Muscle of leg (tissue), 11 donors: ENCODE measurements around the gene CD84. TPM values are rescaled to one million over a fixed set of nuclear protein-coding genes. Genes with fewer than 3 reads are reported as not detected.
A peak's percentile ranks its signal among the peaks of the same experiment; 100 is the strongest.
"Not testable (repeated sequence)": the region's sequence is repeated elsewhere in the genome, so short reads cannot be mapped to it uniquely, and the experiment has no call there.

ENCODE experiments used
- DNase-seq: peaks from one replicate; pipeline ENCODE4 v3.0.0; 2013
- H3K27ac ChIP-seq: one replicate; pipeline ENCODE4 v1.5.1; 2013; ENCODE audit warnings: mild to moderate bottlenecking, low read length, control low read depth
- H3K27me3 ChIP-seq: one replicate; pipeline ENCODE4 v1.6.1; 2013; ENCODE audit warnings: low read length; ENCODE audit not compliant: control insufficient read depth, insufficient read depth
- H3K36me3 ChIP-seq: one replicate; pipeline ENCODE4 v1.6.1; 2013; ENCODE audit warnings: low read length; ENCODE audit not compliant: control insufficient read depth, insufficient read depth
- H3K4me1 ChIP-seq: one replicate; pipeline ENCODE4 v1.6.1; 2013; ENCODE audit warnings: low read length; ENCODE audit not compliant: control insufficient read depth, insufficient read depth
- H3K4me3 ChIP-seq: one replicate; pipeline ENCODE4 v1.5.1; 2013; ENCODE audit warnings: low read length, control low read depth
- H3K9me3 ChIP-seq: replicated peaks from 2 replicates; pipeline ENCODE4 v1.6.1; 2013; ENCODE audit warnings: low read depth, low read length; ENCODE audit not compliant: control insufficient read depth
- WGBS: methylation state at CpG from one replicate; pipeline ENCODE4 v1.1.5; 2013; ENCODE audit warnings: missing lambda C conversion rate; ENCODE audit not compliant: insufficient coverage; 5-methylcytosine and 5-hydroxymethylcytosine counted together
- polyA plus RNA-seq, 8 donors: library from polyadenylated mRNA; unstranded; fragments of 120-200 nt; gene quantifications; one replicate each; pipeline versions ENCODE4 v1.2.1 to v1.2.3, GENCODE V29; 2013; ENCODE audit warnings: inconsistent platforms in 1 of 8, low replicate concordance in 1 of 8; ENCODE audit not compliant: insufficient read length in 8 of 8, insufficient read depth in 1 of 8
- total RNA-seq: library from RNA; stranded (reverse); fragments of 120-200 nt; gene quantifications from one replicate; pipeline ENCODE4 v1.2.4, GENCODE V29; 2013

Gene CD84
- total and polyA plus RNA-seq, 9 donors = 0.94 to 2.1 (median 1.5) TPM

DNA sequence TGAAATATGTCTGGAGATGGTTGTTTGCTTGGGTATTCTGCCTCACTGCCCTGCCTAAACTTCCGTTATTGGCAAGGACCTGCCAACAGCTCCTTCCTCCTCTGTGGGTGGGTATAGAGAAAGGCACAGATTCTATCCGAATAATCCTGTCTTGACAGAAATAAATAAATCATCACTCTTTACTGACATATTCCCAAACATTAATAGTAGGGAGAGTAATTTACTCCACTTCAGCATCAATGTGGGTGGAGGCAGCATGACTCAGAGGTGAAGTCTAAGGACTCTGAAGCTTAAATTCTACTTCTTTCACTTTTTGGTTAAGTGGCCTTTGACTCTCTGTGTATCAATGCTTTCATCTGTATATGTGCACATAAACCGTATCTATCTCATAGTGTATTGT, 2.9 kb downstream of the CD84 start:
- no CpG with 5 or more reads among the region's 3 CpGs for WGBS
- H3K9me3 ChIP-seq = no peaks in the 10 kb centered on the region
- H3K36me3 ChIP-seq = no peaks in the 10 kb centered on the region
- no peak for DNase-seq
- no peaks in the 10 kb centered on the region for H3K4me1 ChIP-seq
- H3K4me3 ChIP-seq = no peak overlapping the region
- no peaks in the 10 kb centered on the region for H3K27me3 ChIP-seq
- H3K27ac ChIP-seq = no peak overlapping the region

DNA sequence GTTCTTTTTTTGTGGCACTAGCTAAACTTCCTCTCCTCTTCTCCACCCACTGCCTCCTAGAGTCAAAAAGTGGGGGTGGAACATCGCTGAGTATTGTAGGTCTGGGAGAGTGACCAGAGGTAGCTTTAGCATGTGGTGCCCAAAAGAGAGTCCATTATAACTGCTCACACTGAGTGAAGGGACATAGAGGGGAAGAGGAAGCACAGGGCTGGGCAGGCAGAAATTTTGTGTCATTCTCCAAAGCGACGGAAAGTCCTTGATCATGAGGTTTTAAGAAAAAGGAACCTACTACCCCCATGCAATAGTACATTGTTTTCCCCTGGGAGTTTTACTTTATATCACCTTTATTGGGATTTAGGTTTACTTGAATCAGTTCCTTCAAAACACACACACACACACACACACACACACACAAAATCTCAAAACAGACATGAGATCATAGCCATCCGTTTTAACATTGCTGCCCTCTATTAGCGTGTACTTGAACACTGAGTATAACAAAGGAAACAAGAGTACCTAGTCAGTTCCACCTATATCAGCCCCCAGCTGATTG, 4.1 kb downstream of the CD84 start:
- WGBS = 67% methylated on average over 2 of the region's 5 CpGs
- H3K27ac ChIP-seq = peak overlapping the region; percentile 59
- no peak overlapping the region for H3K4me3 ChIP-seq
- H3K27me3 ChIP-seq = no peaks in the 10 kb centered on the region
- H3K36me3 ChIP-seq = no peaks in the 10 kb centered on the region
- DNase-seq = peak; percentile 70
- no peaks in the 10 kb centered on the region for H3K4me1 ChIP-seq
- H3K9me3 ChIP-seq = no peaks in the 10 kb centered on the region

DNA sequence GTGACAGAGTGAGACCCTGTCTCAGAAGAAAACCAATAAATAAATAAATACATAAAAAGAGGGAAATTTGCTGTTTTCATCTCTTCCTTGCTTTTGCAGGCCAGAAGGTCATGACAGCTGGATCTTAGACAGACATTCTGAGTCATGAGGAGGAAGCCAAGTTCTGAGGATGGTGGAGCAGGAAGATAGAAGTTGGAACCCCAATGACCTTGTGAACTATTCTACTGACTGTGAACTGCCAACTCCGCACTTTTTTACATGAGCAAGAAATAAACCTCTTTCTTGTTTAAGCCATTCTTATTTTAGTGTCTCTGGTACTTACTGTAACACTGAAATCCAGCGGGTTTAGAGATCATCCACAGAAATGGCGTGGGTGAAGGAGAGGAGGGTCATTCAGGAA, 8.5 kb downstream of the CD84 start:
- DNase-seq = peak; percentile 13
- 58% methylated on average over 2 of the region's 3 CpGs for WGBS
- Histone ChIP-seq H3K4me3 (no peak overlapping the region), H3K9me3 (no peaks in the 10 kb centered on the region), H3K27ac (no peak overlapping the region), H3K4me1 (no peaks in the 10 kb centered on the region), H3K27me3 (no peaks in the 10 kb centered on the region), H3K36me3 (no peaks in the 10 kb centered on the region)

DNA sequence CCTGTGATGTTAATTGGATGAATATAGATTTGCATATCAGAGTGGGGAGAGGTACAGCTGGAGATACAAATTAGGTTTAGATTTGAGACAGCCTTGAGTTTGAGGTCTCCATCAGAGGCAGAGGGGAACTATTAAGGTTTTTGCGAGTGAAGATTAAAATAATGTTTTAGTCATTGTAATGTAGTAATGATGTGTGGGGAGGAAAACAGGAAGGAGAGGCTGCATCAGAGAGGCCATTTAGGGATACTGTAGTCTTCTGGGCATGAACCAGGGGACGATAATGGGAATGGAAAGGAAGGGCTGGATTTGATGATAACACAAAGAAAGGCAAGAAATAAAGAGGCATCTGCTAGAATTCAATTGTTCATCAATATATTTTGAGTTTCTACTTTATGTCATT, 9.5 kb downstream of the CD84 start:
- H3K4me1 ChIP-seq = no peaks in the 10 kb centered on the region
- no peaks in the 10 kb centered on the region for H3K27me3 ChIP-seq
- no peak overlapping the region for H3K27ac ChIP-seq
- 74% methylated on average over 2 of the region's 2 CpGs for WGBS
- no peaks in the 10 kb centered on the region for H3K36me3 ChIP-seq
- no peaks in the 10 kb centered on the region for H3K9me3 ChIP-seq
- DNase-seq = no peak
- no peak overlapping the region for H3K4me3 ChIP-seq

DNA sequence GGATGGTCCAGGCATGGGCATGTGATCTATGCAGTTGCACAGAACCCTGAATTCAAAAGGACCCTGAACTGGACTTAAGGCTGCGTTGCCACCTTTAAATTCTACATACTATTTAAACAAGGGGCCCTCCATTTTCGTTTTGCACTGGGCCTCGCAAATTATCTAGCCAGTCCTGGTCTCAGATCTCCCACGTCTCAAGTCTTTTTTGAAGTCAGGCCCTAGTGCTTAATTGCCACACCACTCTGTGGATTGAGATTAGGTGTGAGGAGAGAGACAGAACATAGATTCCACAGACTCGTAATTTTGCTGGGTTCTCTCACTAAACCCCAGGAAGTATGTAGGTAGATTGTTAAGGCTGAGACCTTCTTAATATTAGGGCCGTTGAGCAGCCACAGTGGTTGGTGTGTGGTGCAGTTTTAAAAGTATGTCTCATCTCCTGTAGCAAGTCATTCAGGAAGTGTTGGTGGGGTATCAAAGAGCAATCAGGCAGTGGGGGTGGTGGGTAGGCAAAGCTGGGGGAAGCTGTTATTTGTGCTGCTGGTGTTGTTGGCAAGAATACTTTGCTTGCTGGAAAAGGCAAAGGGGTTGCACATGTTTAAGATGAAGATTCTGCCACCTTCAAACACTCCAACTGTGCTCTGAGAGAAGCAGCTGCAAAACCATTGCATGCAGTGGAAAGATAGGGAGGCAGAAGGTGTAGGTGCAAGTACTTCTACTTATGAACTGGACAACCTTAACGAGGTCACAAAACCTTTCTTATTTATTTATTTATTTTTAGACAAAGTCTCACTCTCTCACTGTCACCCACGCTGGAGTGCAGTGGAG, 11.2 kb downstream of the CD84 start:
- WGBS = 80% methylated on average over 2 of the region's 8 CpGs
- no peak for DNase-seq
- Histone ChIP-seq H3K4me1 (no peaks in the 10 kb centered on the region), H3K27me3 (no peaks in the 10 kb centered on the region), H3K36me3 (no peaks in the 10 kb centered on the region), H3K4me3 (no peak overlapping the region), H3K9me3 (no peaks in the 10 kb centered on the region), H3K27ac (no peak overlapping the region)

DNA sequence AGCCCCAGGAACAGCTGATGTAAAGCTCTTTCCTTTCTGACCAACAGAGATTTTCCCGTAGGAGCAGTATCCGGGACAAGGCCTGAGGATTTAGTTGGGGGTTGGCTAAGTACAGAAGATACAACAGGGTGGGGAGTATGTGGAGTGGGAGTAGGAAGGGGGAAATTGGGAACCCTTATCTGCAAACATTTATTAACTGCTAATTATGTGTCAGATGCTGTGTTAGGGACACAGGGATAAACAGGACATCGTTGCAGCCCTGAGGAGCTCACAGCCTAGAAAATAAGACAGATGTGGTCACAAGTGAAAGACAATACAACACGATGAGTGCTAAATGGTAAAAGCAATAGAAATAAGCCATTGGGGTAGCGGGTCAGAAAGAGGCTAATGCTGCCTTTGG, 12.0 kb downstream of the CD84 start:
- Histone ChIP-seq H3K4me3 (no peak overlapping the region), H3K27ac (no peak overlapping the region), H3K4me1 (no peaks in the 10 kb centered on the region), H3K27me3 (no peaks in the 10 kb centered on the region), H3K9me3 (no peaks in the 10 kb centered on the region), H3K36me3 (no peaks in the 10 kb centered on the region)
- WGBS = 50% methylated on average over 1 of the region's 5 CpGs
- DNase-seq = no peak

DNA sequence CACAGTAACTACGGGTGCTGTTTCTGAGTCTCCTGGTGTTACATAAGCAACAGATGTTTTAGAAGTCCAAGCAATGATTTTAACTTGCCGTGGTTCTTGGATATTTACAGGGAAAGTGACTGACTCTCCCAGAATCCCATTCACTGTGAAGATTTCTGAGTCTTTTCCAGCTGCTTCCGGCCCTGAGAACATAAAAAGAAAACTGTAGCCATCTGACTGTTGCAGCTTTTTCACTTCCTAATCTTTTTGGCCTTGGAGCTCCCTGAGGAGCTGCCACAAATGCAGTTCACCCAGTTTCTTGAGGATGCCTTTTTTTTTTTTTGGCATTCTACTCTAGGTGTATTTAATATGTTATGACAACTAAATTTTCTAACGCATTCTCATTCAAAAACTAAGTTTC, 13.7 kb downstream of the CD84 start:
- Histone ChIP-seq H3K27ac (no peak overlapping the region), H3K27me3 (no peaks in the 10 kb centered on the region), H3K36me3 (no peaks in the 10 kb centered on the region), H3K9me3 (no peaks in the 10 kb centered on the region), H3K4me3 (no peak overlapping the region), H3K4me1 (no peaks in the 10 kb centered on the region)
- peak; percentile 66 for DNase-seq
- 29% methylated on average over 1 of the region's 4 CpGs for WGBS

DNA sequence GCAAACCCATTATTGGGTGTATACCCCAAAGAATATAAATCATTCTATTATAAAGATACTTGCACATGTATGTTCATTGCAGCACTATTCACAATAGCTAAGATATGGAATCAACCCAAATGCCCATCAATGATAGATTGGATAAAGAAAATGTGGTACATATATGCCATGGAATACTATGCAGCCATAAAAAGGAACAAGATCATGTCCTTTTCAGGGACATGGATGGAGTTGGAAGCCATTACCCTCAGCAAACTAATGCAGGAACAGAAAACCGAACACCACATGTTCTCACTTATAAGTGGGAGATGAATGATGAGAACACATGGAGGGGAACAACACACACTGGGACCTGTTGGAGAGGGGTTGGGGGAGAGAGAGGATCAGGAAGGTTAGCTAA, 16.1 kb downstream of the CD84 start:
- H3K4me3 ChIP-seq, H3K27ac ChIP-seq, H3K9me3 ChIP-seq, DNase-seq, H3K4me1 ChIP-seq, H3K36me3 ChIP-seq, H3K27me3 ChIP-seq: not testable (repeated sequence)
- WGBS = no CpG with 5 or more reads among the region's 1 CpG

DNA sequence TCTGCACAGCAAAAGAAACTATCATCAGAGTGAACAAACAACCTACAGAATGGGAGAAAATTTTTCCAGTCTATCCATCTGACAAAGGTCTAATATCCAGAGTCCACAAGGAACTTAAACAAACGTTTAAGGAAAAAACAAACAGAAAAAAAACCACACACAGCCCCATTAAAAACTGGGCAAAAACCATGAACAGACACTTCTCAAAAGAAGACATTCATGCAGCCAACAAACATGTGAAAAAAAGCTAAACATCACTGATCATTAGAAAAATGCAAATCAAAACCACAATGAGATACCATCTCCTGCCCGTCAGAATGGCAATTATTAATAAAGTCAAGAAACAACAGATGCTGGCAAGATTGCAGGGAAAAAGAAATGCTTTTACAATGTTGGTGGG, 16.6 kb downstream of the CD84 start:
- H3K9me3 ChIP-seq, H3K36me3 ChIP-seq, H3K4me1 ChIP-seq, H3K27ac ChIP-seq, H3K4me3 ChIP-seq, DNase-seq, H3K27me3 ChIP-seq: not testable (repeated sequence)
- WGBS = no CpG with 5 or more reads among the region's 2 CpGs

DNA sequence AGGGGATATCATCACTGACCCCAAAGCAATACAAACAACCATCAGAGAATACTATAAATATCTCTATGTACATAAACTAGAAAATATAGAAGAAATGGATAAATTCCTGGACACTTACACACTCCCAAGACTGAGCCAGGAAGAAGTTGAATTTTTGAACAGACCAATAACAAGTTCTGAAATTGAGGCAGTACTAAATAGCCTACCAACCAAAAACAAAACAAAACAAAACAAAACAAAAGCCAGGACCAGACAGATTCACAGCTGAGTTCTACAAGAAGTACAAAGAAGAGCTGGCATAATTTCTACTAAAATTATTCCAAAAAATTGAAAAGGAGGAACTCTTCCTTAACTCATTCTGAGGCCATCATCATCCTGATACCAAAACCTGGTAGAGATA, 18.5 kb downstream of the CD84 start:
- Histone ChIP-seq H3K36me3 (no peaks in the 10 kb centered on the region), H3K4me1 (no peaks in the 10 kb centered on the region), H3K4me3 (no peak overlapping the region), H3K27me3 (no peaks in the 10 kb centered on the region), H3K9me3 (no peaks in the 10 kb centered on the region), H3K27ac (no peak overlapping the region)
- DNase-seq = no peak
